Mesenchymal stem cell (in vitro differentiated cells and primary cell): Measurements from ENCODE around the gene GAB2.
"Not testable (repeated sequence)": the region's sequence is repeated elsewhere in the genome, so short reads cannot be mapped to it uniquely, and the experiment has no call there.

Source experiments
- DNase-seq: peaks from one replicate; pipeline ENCODE4 v3.0.0-alpha.2; 2013
- H2AFZ ChIP-seq: one replicate; pipeline ENCODE4 v1.6.1; 2013; ENCODE audit warnings: low read depth, mild to moderate bottlenecking, control low read depth, inconsistent platforms, low read length, moderate library complexity
- H2AK5ac ChIP-seq: 2 replicates; pipeline ENCODE4 v1.6.1; 2013; ENCODE audit warnings: low read length, moderate library complexity, mild to moderate bottlenecking, inconsistent platforms; ENCODE audit not compliant: severe bottlenecking
- H2BK120ac ChIP-seq: one replicate; pipeline ENCODE4 v1.6.1; 2013; ENCODE audit warnings: low read depth, mild to moderate bottlenecking, inconsistent platforms, low read length, moderate library complexity
- H2BK12ac ChIP-seq, 2 experiments: one replicate each; pipeline ENCODE4 v1.6.1; 2013; ENCODE audit warnings: inconsistent platforms in 2 of 2, low read length in 2 of 2, mild to moderate bottlenecking in 2 of 2, moderate library complexity in 2 of 2, control low read depth in 1 of 2
- H2BK15ac ChIP-seq: one replicate; pipeline ENCODE4 v1.6.1; 2013; ENCODE audit warnings: mild to moderate bottlenecking, low read depth, inconsistent platforms; ENCODE audit not compliant: poor library complexity, severe bottlenecking
- H2BK5ac ChIP-seq: 2 replicates; pipeline ENCODE4 v1.6.1; 2013; ENCODE audit warnings: low read depth, mild to moderate bottlenecking, low read length, control low read depth, inconsistent platforms; ENCODE audit not compliant: poor library complexity, severe bottlenecking
- H3K14ac ChIP-seq, 2 experiments: one replicate each; pipeline ENCODE4 v1.6.1; 2013; ENCODE audit warnings: inconsistent platforms in 2 of 2, low read length in 2 of 2, control low read depth in 1 of 2, mild to moderate bottlenecking in 1 of 2, moderate library complexity in 1 of 2
- H3K18ac ChIP-seq, 2 experiments: one replicate each; pipeline ENCODE4 v1.6.1; 2013; ENCODE audit warnings: inconsistent platforms in 2 of 2, low read length in 2 of 2, control low read depth in 1 of 2, low read depth in 1 of 2, mild to moderate bottlenecking in 1 of 2
- H3K23ac ChIP-seq, 2 experiments: one replicate each; pipeline ENCODE4 v1.6.1; 2013; ENCODE audit warnings: inconsistent platforms in 2 of 2, low read length in 2 of 2, mild to moderate bottlenecking in 2 of 2, moderate library complexity in 2 of 2, control low read depth in 1 of 2
- H3K27ac ChIP-seq: 2 replicates; pipeline ENCODE4 v1.5.1; 2013; ENCODE audit warnings: mild to moderate bottlenecking, moderate library complexity, low read length, control low read depth, inconsistent platforms; ENCODE audit not compliant: poor library complexity, severe bottlenecking
- H3K27me3 ChIP-seq, 2 experiments: 2 replicates each; pipeline versions ENCODE4 v1.6.1 to v1.7.0; 2013; ENCODE audit warnings: low read length in 2 of 2, mild to moderate bottlenecking in 2 of 2, moderate library complexity in 2 of 2, control low read depth in 1 of 2, inconsistent platforms in 1 of 2; ENCODE audit not compliant: control insufficient read depth in 1 of 2, insufficient read depth in 1 of 2
- H3K36me3 ChIP-seq, 2 experiments: 2 replicates each; pipeline versions ENCODE4 v1.6.1 to v1.7.0; 2013; ENCODE audit warnings: low read length in 2 of 2, control low read depth in 1 of 2, inconsistent platforms in 1 of 2, low read depth in 1 of 2, mild to moderate bottlenecking in 1 of 2; ENCODE audit not compliant: insufficient read depth in 2 of 2, control insufficient read depth in 1 of 2
- H3K4ac ChIP-seq, 2 experiments: one replicate each; pipeline ENCODE4 v1.6.1; 2013; ENCODE audit warnings: inconsistent platforms in 2 of 2, low read length in 2 of 2, mild to moderate bottlenecking in 2 of 2, moderate library complexity in 2 of 2, control low read depth in 1 of 2, low read depth in 1 of 2
- H3K4me1 ChIP-seq: 2 replicates; pipeline ENCODE4 v1.6.1; 2013; ENCODE audit warnings: low read depth, low read length, control low read depth; ENCODE audit not compliant: control insufficient read depth, insufficient read depth
- H3K4me2 ChIP-seq: 2 replicates; pipeline ENCODE4 v1.6.1; 2013; ENCODE audit warnings: low read length, mild to moderate bottlenecking, inconsistent platforms; ENCODE audit not compliant: poor library complexity, severe bottlenecking
- H3K4me3 ChIP-seq, 2 experiments: 2 replicates each; pipeline versions ENCODE4 v1.5.1 to v1.7.0; 2013; ENCODE audit warnings: low read length in 2 of 2, mild to moderate bottlenecking in 2 of 2, control low read depth in 1 of 2, low read depth in 1 of 2; ENCODE audit not compliant: insufficient read depth in 1 of 2
- H3K79me1 ChIP-seq: replicated peaks from 2 replicates; pipeline ENCODE4 v1.6.1; 2013; ENCODE audit warnings: mild to moderate bottlenecking, control low read depth, low read length, inconsistent platforms; ENCODE audit not compliant: poor library complexity, severe bottlenecking
- H3K9ac ChIP-seq: 2 replicates; pipeline ENCODE4 v1.7.0; 2013; ENCODE audit warnings: mild to moderate bottlenecking, low read length, moderate library complexity
- H3K9me3 ChIP-seq: 2 replicates; pipeline ENCODE4 v1.7.0; 2013; ENCODE audit warnings: mild to moderate bottlenecking, low read length; ENCODE audit not compliant: control insufficient read depth
- H4K8ac ChIP-seq: one replicate; pipeline ENCODE4 v1.6.1; 2013; ENCODE audit warnings: inconsistent platforms, mild to moderate bottlenecking, low read length, moderate library complexity
- H4K91ac ChIP-seq: one replicate; pipeline ENCODE4 v1.6.1; 2013; ENCODE audit warnings: mild to moderate bottlenecking, low read length, inconsistent platforms
- WGBS: methylation state at CpG from one replicate; pipeline ENCODE4 v1.1.7; 2013; ENCODE audit warnings: mixed read lengths; 5-methylcytosine and 5-hydroxymethylcytosine counted together

GAB2 gene

DNA sequence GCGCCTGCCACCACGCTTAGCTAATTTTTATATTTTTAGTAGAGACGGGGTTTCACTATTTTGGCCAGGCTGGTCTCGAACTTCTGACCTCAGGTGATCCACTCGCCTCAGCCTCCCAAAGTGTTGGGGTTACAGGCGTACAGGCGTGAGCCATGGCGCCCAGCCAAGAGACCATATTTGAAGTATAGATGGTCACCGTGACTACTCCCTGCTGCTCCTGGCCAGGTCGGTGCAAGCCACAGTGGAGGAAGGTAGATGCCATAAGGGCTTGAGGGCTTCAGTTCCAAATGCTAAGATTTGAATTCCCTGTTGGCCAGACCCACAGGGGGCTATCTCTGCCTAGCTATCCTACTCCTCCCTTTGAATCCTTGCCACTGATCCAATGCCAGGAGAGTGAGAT is 194.9 kb downstream of the GAB2 start:
- H3K14ac ChIP-seq, H4K8ac ChIP-seq, H3K9ac ChIP-seq, H2BK5ac ChIP-seq, H4K91ac ChIP-seq, H3K9me3 ChIP-seq, H3K4me2 ChIP-seq, H3K27ac ChIP-seq, H3K23ac ChIP-seq, H3K18ac ChIP-seq, H3K4ac ChIP-seq, H2AFZ ChIP-seq, DNase-seq, H2BK15ac ChIP-seq, H2BK120ac ChIP-seq, H3K4me1 ChIP-seq, H2AK5ac ChIP-seq, H3K79me1 ChIP-seq, H3K27me3 ChIP-seq, H3K4me3 ChIP-seq, H2BK12ac ChIP-seq: not testable (repeated sequence)
- peaks cover 69 to 86% of the 10 kb centered on the region in 2 experiments for H3K36me3 ChIP-seq
- 87% methylated on average over 10 of the region's 10 CpGs for WGBS

GRCh38 chr11:78221396-78222315 is 196.0 kb downstream of the GAB2 start:
- Histone ChIP-seq H4K91ac (no peak overlapping the region), H3K4ac (no peak overlapping the region), H3K9ac (no peak overlapping the region), H2BK5ac (no peak overlapping the region), H3K18ac (no peak overlapping the region), H3K23ac (no peak overlapping the region), H2BK120ac (no peak overlapping the region), H2BK12ac (no peak overlapping the region), H3K27me3 (no peaks in the 10 kb centered on the region), H3K4me3 (no peak overlapping the region), H3K14ac (no peak overlapping the region), H4K8ac (no peak overlapping the region), H3K4me1 (peaks cover 3% of the 10 kb centered on the region), H3K27ac (no peak overlapping the region), H2AK5ac (no peak overlapping the region), H3K9me3 (no peaks in the 10 kb centered on the region), H2AFZ (no peak overlapping the region), H3K79me1 (no peaks in the 10 kb centered on the region), H3K4me2 (no peak overlapping the region), H2BK15ac (no peak overlapping the region), H3K36me3 (peaks cover 78 to 93% of the 10 kb centered on the region in 2 experiments)
- 97% methylated on average over 9 of the region's 13 CpGs for WGBS
- no peak for DNase-seq

DNA sequence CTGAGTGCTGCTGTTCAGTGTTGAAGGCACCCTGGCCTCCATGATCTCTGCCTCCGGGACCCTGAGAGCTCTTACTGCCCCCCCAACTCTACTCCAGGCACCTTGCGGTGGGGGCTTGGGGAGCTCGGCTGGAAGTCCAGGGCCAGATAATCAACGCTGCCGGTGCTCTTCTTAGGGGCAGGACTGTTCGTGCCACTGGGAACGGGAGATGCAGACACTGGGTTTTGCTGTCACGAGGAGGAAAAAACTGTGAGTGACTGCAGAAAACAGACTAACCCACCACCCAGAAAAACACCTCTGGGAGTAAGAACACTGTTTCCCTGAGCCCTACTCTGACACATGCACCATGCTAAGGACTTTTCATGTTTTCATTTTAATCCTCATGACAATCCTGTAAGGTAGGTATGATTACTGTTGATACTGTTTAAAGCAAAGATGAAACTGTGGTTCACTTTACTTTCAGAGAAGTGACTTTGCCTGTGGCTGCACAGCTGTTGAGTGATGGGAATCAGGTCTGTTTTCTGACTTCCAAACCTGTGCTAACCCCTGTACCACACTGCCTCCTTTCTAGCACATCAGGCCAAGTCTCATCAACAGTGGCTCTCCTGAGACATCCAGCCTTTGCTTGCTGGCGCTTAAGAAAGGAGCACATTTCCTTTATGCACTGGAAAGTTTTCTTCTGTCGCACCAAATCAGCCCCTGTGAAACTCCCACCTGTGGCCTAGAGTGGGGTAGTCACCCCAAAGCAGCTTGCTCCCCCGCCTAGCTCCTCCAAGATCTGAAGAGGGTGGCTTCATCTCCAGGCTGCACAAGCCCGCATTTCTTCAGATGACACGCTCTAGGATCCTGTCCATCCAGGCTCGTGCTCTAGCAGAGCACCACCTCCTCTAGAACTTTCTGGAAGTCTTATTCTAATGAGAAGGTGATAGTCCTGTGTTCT is 197.1 kb downstream of the GAB2 start:
- H2BK120ac ChIP-seq: no peak overlapping the region
- H4K8ac ChIP-seq: no peak overlapping the region
- no peak overlapping the region for H2BK5ac ChIP-seq
- 96% methylated on average over 14 of the region's 14 CpGs for WGBS
- no peaks in the 10 kb centered on the region for H3K27me3 ChIP-seq
- no peaks in the 10 kb centered on the region for H3K9me3 ChIP-seq
- H4K91ac ChIP-seq: no peak overlapping the region
- no peaks in the 10 kb centered on the region for H3K4me1 ChIP-seq
- H2AFZ ChIP-seq: no peak overlapping the region
- no peak overlapping the region for H3K4ac ChIP-seq
- H3K36me3 ChIP-seq: peaks cover 85 to 94% of the 10 kb centered on the region in 2 experiments
- H2BK12ac ChIP-seq: no peak overlapping the region
- no peak overlapping the region for H3K4me2 ChIP-seq
- no peak overlapping the region for H3K9ac ChIP-seq
- no peak overlapping the region for H3K18ac ChIP-seq
- H3K4me3 ChIP-seq: no peak overlapping the region
- no peak overlapping the region for H3K14ac ChIP-seq
- H2BK15ac ChIP-seq: no peak overlapping the region
- H2AK5ac ChIP-seq: no peak overlapping the region
- peaks cover 9% of the 10 kb centered on the region for H3K79me1 ChIP-seq
- H3K27ac ChIP-seq: no peak overlapping the region
- DNase-seq: no peak
- H3K23ac ChIP-seq: no peak overlapping the region
